Skeletal muscle satellite cell (primary cell): ENCODE measurements around the gene HNRNPCL4. TPM values are rescaled to one million over a fixed set of nuclear protein-coding genes. Genes with fewer than 3 reads are reported as not detected.
"Not testable (repeated sequence)": the region's sequence is repeated elsewhere in the genome, so short reads cannot be mapped to it uniquely, and the experiment has no call there.

Source experiments
- H3K27me3 ChIP-seq: 2 replicates; pipeline ENCODE4 v1.7.0; 2013; ENCODE audit warnings: low read length; ENCODE audit not compliant: control insufficient read depth, insufficient read depth
- H3K36me3 ChIP-seq: 2 replicates; pipeline ENCODE4 v1.7.0; 2013; ENCODE audit warnings: mild to moderate bottlenecking, control low read depth, low read length; ENCODE audit not compliant: insufficient read depth
- H3K4me1 ChIP-seq: 2 replicates; pipeline ENCODE4 v1.7.0; 2013; ENCODE audit warnings: low read length; ENCODE audit not compliant: control insufficient read depth, insufficient read depth
- H3K4me2 ChIP-seq: 2 replicates; pipeline ENCODE4 v1.7.0; 2013; ENCODE audit warnings: mild to moderate bottlenecking, low read length
- H3K4me3 ChIP-seq: 2 replicates; pipeline ENCODE4 v1.7.0; 2013; ENCODE audit warnings: low read length
- H3K9ac ChIP-seq: 2 replicates; pipeline ENCODE4 v1.7.0; 2013; ENCODE audit warnings: mild to moderate bottlenecking, low read depth, low read length, moderate library complexity
- H3K9me3 ChIP-seq: replicated peaks from 2 replicates; pipeline ENCODE4 v1.7.0; 2013; ENCODE audit warnings: mild to moderate bottlenecking, control low read depth, low read length
- total RNA-seq: library from RNA; depleted of rRNA; stranded (reverse); fragments of >200 nt; gene quantifications from 2 replicates; pipeline ENCODE4 v1.2.3, GENCODE V29; 2012; rRNA removed

Gene HNRNPCL4
- total RNA-seq, result not detected in 2 replicates

DNA sequence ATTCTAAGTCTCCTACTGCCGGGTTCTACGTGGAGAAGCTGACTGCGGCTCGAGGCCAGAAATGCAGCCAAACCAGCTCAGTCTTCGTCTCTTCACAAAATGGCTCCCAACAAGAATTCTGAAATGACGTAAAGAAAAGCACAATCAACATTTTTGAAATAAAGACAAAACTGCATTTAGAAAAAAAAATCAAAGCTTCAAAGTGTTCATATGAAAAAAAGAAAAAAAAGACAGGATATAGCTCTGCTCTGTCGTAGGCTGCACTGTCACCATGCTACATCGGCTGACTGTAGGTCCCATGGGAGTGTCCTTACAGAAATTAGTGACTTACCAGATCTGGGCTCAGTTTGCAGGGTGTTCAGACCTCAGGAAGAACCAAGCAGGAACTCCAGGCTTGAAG, at the start of gene HNRNPCL4:
HNRNPCL4 (minus strand) TSS at position 101 of the 400 bp plus-strand sequence. CDS start 164 bp downstream, outside the sequence.
- H3K9ac ChIP-seq, H3K4me1 ChIP-seq, H3K4me3 ChIP-seq, H3K4me2 ChIP-seq, H3K27me3 ChIP-seq, H3K9me3 ChIP-seq, H3K36me3 ChIP-seq: not testable (repeated sequence)

GRCh38 chr1:13208712-13209111, 43.3 kb upstream of the HNRNPCL4 start:
- H3K36me3 ChIP-seq, H3K4me3 ChIP-seq, H3K9me3 ChIP-seq, H3K27me3 ChIP-seq, H3K9ac ChIP-seq, H3K4me2 ChIP-seq, H3K4me1 ChIP-seq: not testable (repeated sequence)

DNA sequence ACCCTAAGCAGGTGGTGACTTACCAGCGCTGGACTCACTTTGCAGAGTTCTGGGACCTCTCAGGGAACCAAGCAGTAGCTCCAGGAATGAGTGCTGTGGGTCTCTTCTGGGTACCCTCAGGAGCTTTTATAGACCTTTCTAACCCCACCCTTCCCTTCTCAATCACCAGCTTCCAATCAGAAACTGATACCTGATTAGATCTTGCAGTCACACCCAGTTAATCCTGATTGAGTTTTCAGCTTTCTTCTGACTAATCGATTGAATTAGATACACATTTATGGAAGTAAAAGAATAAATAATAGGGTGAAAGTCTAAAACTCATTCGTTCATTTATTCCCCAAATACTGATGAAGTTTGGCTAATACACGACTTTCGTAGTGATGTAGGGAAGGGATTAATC, 35.9 kb upstream of the HNRNPCL4 start, which contains the start of gene PRAMEF13:
PRAMEF13 (minus strand) TSS at position 101 of the 400 bp plus-strand sequence. CDS start 1,820 bp downstream, outside the sequence.
- not testable (repeated sequence) for H3K9me3 ChIP-seq, H3K9ac ChIP-seq, H3K4me3 ChIP-seq, H3K36me3 ChIP-seq, H3K4me2 ChIP-seq, H3K4me1 ChIP-seq, H3K27me3 ChIP-seq

DNA sequence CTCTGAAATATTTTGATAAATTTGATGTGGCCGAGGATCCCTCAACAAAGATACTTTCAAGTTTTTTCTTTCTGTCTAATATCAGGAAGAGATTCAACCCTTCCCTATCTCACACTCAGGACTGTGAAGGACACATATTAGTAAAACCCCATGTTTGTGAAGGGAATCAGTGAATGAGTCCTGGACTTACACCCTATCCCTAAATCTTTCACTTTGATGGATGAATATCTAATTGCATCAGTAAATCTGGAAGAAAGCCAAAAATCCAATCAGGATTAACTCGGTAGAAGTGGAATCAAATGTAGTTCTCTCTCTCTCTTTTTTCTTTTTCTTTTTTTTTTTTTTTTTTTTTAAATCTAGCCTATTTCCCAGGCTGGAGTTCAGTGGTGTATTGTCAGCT, 6.1 kb upstream of the HNRNPCL4 start, which contains the start of gene PRAMEF9:
PRAMEF9 (plus strand) TSS at position 301 of the 400 bp plus-strand sequence. CDS start 3,433 bp downstream, outside the sequence.
- H3K4me3 ChIP-seq, H3K9ac ChIP-seq, H3K4me1 ChIP-seq, H3K9me3 ChIP-seq, H3K27me3 ChIP-seq, H3K36me3 ChIP-seq, H3K4me2 ChIP-seq: not testable (repeated sequence)

DNA sequence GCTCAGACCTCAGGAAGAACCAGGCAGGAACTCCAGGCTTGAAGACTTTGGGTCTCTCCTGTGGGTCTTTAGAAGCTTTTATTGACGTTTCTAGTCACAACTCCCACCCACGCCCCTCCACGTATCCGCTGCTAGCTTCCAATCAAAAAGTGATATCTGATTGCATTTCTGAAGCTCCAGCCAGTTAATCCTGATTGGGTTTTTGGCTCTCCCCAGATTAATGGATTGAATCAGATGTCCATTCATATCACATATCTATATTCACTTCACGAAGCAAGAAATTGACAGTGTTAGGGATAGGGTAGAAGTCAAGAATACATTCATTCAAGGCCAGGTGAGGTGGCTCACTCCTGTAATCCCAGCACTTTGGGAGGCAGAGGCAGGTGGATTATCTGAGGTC, 9.5 kb downstream of the HNRNPCL4 start, which contains the start of gene PRAMEF26:
PRAMEF26 (minus strand) TSS at position 101 of the 400 bp plus-strand sequence. CDS start 2,914 bp downstream, outside the sequence.
- not testable (repeated sequence) for H3K9me3 ChIP-seq, H3K4me2 ChIP-seq, H3K36me3 ChIP-seq, H3K9ac ChIP-seq, H3K4me1 ChIP-seq, H3K4me3 ChIP-seq, H3K27me3 ChIP-seq

DNA sequence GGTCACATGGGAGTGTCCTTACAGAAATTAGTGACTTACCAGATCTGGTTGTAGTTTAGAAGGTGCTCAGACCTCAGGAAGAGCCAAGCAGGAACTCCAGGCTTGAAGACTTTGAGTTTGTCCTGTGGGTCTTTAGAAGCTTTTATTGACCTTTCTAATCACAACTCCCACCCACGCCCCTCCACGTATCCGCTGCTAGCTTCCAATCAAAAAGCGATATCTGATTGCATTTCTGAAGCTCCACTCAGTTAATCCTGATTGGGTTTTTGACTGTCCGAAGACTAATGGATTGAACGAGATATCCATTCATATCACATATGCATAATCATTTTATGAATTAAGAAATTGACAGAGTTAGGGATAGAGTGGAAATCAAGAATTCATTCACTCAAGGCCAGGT, 48.7 kb downstream of the HNRNPCL4 start, which contains the start of gene HNRNPCL2:
HNRNPCL2 (minus strand) TSS at position 101 of the 400 bp plus-strand sequence. CDS start 454 bp downstream, outside the sequence.
- not testable (repeated sequence) for H3K9ac ChIP-seq, H3K36me3 ChIP-seq, H3K9me3 ChIP-seq, H3K27me3 ChIP-seq, H3K4me3 ChIP-seq, H3K4me2 ChIP-seq, H3K4me1 ChIP-seq
